ENCODE results near the gene PTDSS2. TPM values are rescaled to one million over a fixed set of nuclear protein-coding genes. Genes with fewer than 3 reads are reported as not detected.

The PTDSS2 gene
- total and polyA plus RNA-seq, 5 experiments from 2014 or later, result 9.0 to 30.2 (median 13.0) TPM

DNA sequence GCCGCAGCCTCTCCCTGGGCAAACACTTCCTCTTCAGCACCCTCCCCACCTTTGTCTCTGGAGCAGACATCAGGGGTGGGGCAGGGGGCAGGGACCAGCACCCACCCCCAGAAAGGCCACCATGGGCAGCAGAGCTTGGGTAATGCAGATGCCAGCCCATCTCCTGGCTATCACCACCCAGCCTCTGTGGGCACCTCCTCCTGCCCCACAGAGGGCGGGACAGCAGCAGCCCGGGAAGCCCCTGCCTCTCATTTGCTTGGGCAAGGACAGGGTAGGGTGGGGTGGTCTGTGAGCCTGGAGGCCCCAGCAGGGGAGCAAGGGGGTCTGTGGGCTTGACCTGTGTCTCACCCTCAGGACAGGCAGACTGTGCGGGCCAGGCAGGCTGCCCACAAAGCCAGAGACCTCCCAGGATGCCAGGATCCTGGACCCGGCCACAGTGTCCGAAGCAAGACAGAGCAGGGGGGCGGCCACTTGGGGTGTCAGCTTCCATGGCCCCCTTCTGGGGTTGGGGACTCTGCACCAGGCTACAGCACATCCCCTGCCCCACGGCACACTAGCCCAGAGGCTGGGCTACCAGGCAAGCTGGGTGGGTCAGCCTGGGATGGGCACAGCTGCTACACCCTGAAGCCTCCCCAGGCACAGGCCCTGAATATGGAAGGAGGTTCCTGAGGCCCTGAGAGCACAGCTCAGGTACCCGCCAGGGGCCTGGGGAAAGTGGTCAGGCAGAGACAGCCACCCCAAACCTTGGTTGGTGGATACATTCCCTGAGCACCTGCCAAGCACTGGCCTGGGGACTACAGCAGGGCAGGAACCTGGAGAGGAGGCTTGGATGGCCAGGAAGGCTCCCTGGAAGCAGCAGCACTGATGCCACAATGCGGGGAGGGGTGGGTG, 52.5 kb downstream of the PTDSS2 start:
- H3K27ac Mint-ChIP-seq, result peak overlapping the region in 1 of 10 donors; percentile 24
- peaks cover 0 to 28% (median 5%) of the 10 kb centered on the region in 3 donors for H3K36me3 Mint-ChIP-seq
- ATAC-seq (no peak), DNase-seq (no peak)
- no peaks in the 10 kb centered on the region for H3K27me3 Mint-ChIP-seq
- POLR2A ChIA-PET, result interaction anchor here (0.5 to 1.1 kb wide), 3 partner anchors 8 to 43 kb away, joined by 3 read pairs; no protein-coding TSS in a partner anchor
- H3K9me3 Mint-ChIP-seq, result no peaks in the 10 kb centered on the region
- peak overlapping the region in 1 of 10 donors; percentile 7 for H3K4me3 Mint-ChIP-seq
- H3K4me1 Mint-ChIP-seq, result peaks cover 9 to 35% (median 25%) of the 10 kb centered on the region in 4 donors

DNA sequence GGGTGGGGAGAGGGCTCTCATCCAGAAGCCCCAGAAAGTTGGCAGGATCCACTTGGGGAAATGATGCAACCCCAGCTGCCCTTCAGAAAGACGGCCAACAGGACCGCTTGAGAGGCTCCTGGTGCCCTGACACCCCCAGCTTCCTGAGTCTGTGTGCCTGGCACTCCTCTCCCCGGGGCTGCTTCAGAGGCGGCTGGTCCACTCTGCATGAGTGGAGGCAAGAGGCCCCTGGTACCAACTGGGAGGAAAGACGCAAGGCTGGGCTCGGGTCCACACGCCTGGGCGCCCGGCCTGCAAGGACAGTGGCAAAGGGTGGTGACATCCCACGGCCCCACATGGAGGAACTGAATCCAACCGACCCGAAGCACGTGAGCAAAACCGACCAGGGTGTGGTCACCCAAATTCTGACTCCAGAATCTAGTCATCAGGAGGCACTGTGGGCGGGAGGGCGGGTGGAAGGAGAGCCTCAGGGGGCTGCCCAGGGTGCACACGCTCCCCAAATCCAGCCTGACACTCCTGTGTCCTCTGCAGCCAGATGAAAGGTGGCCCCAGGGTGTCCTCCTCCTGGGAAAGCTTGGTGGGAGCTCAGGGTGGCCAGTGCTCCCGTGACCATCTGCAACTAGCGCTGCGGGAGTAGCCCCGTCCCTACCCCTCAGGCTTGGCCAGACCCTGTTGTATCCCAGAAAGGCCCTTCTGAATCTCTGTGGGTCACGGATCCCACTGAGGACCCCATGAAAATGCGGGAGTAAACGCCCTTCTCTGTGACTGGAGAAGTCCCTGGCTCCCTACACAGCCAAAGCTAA, 53.3 kb downstream of the PTDSS2 start:
- H3K4me3 Mint-ChIP-seq, result peak overlapping the region in 6 of 10 donors; percentile 16 to 98 (median 52)
- POLR2A ChIA-PET, result interaction anchor here (0.5 to 1.1 kb wide), 2 partner anchors 9 to 27 kb away, joined by 3 read pairs; no protein-coding TSS in a partner anchor
- no peaks in the 10 kb centered on the region for H3K9me3 Mint-ChIP-seq
- H3K36me3 Mint-ChIP-seq, result peaks cover 0 to 19% (median 0%) of the 10 kb centered on the region in 3 donors
- no peak for ATAC-seq
- H3K4me1 Mint-ChIP-seq, result peaks cover 8 to 41% (median 27%) of the 10 kb centered on the region in 4 donors
- no peaks in the 10 kb centered on the region for H3K27me3 Mint-ChIP-seq
- no peak for DNase-seq
- H3K27ac Mint-ChIP-seq, result peak overlapping the region in 2 of 10 donors; percentile 6 to 63

DNA sequence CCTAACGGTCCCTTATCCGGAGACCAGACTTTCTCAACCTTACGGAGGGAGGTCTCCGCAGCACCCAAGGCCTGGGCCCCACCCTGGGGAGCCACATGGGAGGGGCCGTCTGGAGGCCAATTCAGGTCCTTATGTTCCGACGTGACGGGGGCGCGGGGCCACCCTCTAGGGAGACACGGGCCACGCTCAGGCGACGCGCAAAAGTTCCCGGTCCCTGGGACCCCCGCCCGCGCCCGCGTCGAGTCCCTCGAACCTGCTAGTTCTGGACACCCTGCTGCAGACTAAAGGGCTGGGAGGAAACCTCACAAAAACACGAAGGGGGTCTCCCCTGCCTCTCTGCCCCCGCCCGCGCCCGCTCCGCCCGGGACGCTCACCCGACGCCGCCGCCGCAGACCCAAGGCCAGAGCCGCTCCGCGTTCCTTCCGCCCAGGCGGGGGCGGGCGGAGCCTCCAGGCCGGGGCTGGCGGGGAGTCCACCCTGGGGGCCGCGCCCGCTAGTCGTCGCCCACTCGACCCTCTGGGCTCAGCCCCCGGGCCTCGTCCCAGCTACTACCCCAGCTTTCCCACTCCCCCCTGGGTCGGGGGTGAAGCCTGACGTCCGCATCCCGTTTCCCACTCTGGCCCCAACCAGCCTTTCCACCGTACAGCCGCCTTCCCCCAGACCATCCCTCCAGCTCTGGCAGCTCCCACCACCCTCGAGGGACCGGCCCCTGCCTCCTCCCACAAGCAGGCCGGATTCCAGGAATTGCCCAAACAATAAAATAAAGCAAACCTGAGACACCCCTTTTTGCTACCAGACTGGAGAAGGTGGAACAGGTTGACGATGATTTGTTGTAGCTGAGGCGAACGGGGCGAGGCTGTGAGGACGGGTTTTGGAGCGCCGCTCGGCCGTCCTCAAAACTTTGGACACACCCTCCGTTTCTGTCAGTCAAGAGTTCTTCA, 54.2 kb downstream of the PTDSS2 start:
- Mint-ChIP-seq H3K9me3 (no peaks in the 10 kb centered on the region), H3K4me3 (peak overlapping the region; percentile 39 to 98 (median 72)), H3K27ac (peak overlapping the region in 7 of 10 donors; percentile 9 to 100 (median 70)), H3K36me3 (peaks cover 0 to 15% (median 0%) of the 10 kb centered on the region in 3 donors), H3K4me1 (peaks cover 8 to 43% (median 28%) of the 10 kb centered on the region in 4 donors), H3K27me3 (no peaks in the 10 kb centered on the region)
- POLR2A ChIA-PET, result interaction anchor here (2.6 to 4.2 kb wide), 2 partner anchors 30 to 296 kb away, joined by 21 to 42 read pairs; partner anchors contain the start of genes BET1L, HRAS, LRRC56 and RIC8A
- DNase-seq (no peak), ATAC-seq (no peak)

DNA sequence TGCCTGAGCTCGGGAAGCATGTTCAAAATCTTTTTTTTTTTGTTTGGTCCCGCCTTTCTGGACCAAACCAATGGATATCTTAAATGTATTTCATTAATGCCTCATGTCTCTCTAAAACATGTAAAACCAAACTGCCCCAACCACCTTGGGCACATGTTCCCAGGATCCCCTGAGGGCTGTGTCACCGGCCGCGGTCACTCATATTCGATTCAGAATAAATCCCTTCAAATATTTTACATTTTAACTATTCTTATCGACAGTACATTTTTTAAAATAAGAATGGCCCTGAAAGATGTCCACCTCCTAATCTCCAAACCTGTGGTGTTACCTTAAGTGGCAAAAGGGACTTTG, 54.9 kb downstream of the PTDSS2 start:
- H3K36me3 Mint-ChIP-seq, result peaks cover 0 to 17% (median 0%) of the 10 kb centered on the region in 3 donors
- peak overlapping the region in 6 of 10 donors; percentile 48 to 100 (median 80) for H3K27ac Mint-ChIP-seq
- DNase-seq (no peak), ATAC-seq (no peak)
- peaks cover 8 to 43% (median 28%) of the 10 kb centered on the region in 4 donors for H3K4me1 Mint-ChIP-seq
- H3K4me3 Mint-ChIP-seq, result peak overlapping the region; percentile 22 to 98 (median 72)
- POLR2A ChIA-PET, result interaction anchor here (2.6 to 4.2 kb wide), 2 partner anchors 30 to 297 kb away, joined by 21 to 42 read pairs; partner anchors contain the start of genes BET1L, HRAS, LRRC56 and RIC8A
- H3K27me3 Mint-ChIP-seq, result no peaks in the 10 kb centered on the region
- no peaks in the 10 kb centered on the region for H3K9me3 Mint-ChIP-seq

DNA sequence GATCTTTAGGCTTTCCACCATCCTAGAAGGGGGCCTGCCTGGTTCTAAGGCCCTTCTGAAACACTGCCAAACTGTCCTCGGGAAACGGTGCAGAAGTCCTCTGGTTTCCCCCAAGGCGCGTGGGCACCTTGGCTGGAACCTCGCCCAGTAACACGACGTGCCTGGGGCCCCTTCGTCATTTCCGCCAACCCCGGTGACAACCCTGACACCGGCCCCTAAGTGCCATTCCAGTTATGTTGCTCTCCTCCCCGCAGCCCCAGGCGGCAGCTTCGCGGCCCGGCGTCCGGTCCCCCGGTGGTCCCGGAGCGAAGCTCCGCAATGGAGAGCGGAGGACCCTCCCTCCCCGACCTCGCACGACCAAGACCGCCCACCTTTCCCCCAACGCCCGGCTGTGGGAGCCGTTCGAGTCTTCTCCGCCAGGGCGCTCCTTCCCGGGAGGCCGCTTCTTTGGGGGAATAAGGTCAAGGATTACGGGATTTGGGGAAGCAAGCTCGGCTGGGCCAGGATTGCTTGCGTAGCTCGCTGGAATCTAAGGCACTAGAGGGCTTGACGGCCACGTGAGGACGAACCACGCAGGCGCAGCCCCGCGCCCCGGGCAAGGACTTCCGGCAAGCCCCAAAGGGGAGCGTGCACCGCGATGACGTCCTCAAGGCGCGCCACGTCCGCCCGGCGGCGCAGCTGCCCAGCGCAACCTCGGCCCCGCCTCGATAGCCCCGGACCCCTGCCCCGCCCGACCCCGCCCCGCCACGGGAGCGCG, 56.3 kb downstream of the PTDSS2 start:
- Mint-ChIP-seq H3K27ac (peak overlapping the region; percentile 97 to 100 (median 100)), H3K27me3 (no peaks in the 10 kb centered on the region), H3K36me3 (peaks cover 0 to 15% (median 0%) of the 10 kb centered on the region in 3 donors), H3K9me3 (no peaks in the 10 kb centered on the region), H3K4me3 (peak overlapping the region; percentile 95 to 99 (median 98)), H3K4me1 (peaks cover 8 to 40% (median 25%) of the 10 kb centered on the region in 4 donors)
- POLR2A ChIA-PET, result interaction anchor here (0.5 to 4.2 kb wide), 30 partner anchors 11 to 805 kb away, joined by 3 to 42 read pairs (median 4); partner anchors contain the start of genes BET1L, HRAS, LRRC56 and NLRP6
- ATAC-seq (peak; percentile 75 to 76), DNase-seq (peak; percentile 92 to 98 (median 96))

DNA sequence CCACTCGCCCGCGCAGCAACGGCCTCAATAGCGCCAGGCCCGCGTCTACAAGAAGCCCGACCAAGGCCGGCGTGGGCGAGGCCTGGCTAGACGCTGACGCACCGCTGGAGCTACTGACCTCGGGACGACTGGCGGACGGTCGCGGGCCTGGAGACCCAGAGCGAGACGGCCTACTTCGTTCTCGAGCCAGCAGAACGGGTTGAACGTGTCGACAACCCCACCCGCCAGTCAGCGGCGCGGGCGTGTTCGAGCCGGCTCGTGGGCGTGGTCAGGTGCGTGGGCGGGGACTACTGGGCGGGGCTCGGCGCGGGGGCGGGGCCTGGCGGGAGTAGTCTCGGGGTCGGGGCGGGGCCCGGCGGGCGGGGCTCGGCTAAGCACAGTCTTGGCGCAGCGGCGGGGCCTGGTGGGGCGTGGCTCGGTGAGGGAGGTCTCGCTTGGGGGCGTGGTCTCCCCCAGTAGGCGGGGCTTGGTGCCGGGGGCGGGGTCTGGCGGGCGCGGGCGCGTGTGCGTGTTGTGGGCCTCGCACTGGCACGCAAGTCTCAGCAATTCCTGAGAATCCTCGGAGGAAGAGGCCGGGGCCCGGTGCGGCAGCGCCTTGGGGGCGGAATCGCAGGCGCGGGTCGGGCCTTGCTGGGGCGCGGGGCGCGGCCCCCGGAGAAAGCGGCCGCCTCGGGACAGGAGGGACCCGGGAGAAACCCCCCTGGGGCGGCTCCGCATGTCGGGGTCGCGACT, 57.1 kb downstream of the PTDSS2 start, which contains the start of gene RNH1:
TSS of gene RNH1 (minus strand) at position 248 of the 732 bp plus-strand sequence. CDS start 5,080 bp downstream, outside the sequence.
- POLR2A ChIA-PET, result interaction anchor here (0.5 to 4.2 kb wide), 27 partner anchors 11 to 804 kb away, joined by 3 to 42 read pairs (median 4); partner anchors contain the start of genes BET1L, HRAS, LRRC56 and NLRP6
- no peaks in the 10 kb centered on the region for H3K27me3 Mint-ChIP-seq
- H3K9me3 Mint-ChIP-seq, result no peaks in the 10 kb centered on the region
- DNase-seq (peak; percentile 95 to 100 (median 98)), ATAC-seq (peak; percentile 72 to 73)
- H3K4me1 Mint-ChIP-seq, result peaks cover 8 to 36% (median 25%) of the 10 kb centered on the region in 4 donors
- H3K36me3 Mint-ChIP-seq, result peaks cover 0 to 18% (median 0%) of the 10 kb centered on the region in 3 donors
- H3K4me3 Mint-ChIP-seq, result peak within 1 kb of the TSS; percentile 95 to 99 (median 98)
- H3K27ac Mint-ChIP-seq, result peak within 1 kb of the TSS; percentile 97 to 100 (median 100)

DNA sequence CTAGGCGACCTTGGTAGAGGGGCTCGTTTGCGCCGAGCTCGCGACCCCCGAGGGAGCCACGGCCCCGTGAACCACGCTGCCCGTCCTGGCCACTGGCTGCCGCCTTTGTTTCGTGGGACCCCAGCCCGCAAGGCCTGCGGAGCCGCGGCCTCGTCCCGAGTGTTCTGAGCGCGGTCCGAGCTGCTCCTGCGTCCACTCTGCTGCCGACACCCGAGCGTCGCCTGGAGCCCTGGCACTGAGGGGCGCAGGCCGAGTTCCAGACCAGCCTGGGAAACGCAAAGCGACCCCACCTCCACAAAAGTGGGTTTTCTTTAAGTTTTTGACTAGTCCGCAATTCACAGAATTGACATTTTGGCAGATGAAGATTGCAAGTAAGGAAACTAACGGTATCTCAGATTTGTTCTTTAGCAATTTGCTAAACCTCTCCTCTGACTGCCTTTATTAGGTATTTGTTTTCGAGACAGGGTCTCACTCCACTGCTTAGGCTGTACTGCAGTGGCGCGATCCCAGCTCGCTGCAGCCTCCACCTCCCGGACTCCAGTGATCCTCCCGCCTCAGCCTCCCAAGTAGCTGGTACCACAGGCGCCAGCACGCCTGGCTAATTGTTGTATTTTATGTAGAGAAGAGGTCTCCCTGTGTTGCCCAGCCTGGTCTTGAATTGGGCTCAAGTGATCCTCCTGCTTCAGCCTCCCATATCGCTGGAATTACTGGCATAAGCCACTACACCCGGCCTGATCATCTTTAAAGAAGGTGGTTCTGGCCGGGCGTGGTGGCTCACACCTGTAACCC, 57.8 kb downstream of the PTDSS2 start:
- POLR2A ChIA-PET, result interaction anchor here (0.7 to 4.2 kb wide), 4 partner anchors 27 to 209 kb away, joined by 3 to 42 read pairs (median 4); partner anchors contain the start of genes HRAS and LRRC56
- H3K27ac Mint-ChIP-seq, result peak overlapping the region in 9 of 10 donors; percentile 35 to 100 (median 79)
- H3K36me3 Mint-ChIP-seq, result peaks cover 0 to 20% (median 0%) of the 10 kb centered on the region in 3 donors
- H3K27me3 Mint-ChIP-seq, result no peaks in the 10 kb centered on the region
- DNase-seq, result no peak
- no peaks in the 10 kb centered on the region for H3K9me3 Mint-ChIP-seq
- H3K4me3 Mint-ChIP-seq, result peak overlapping the region; percentile 62 to 99 (median 88)
- H3K4me1 Mint-ChIP-seq, result peaks cover 8 to 34% (median 24%) of the 10 kb centered on the region in 4 donors
- no peak for ATAC-seq

DNA sequence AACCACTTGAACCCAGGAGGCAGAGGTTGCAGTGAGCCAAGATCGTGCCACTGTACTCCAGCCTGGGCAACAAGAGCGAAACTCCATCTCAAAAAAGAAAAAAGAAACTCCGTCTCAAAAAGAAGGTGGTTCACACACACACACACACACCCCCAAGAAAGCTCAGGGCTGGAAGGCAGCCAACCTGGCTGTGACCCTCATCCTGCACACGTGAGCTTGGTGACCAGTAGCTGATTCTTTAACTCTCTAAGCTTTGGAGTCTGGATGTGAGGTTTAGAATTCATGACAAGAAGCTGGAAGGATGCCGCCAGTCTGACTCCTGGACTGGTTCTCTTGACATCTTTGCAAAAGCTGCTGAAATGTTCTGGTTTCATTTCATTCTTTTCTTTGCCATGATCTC, 58.9 kb downstream of the PTDSS2 start:
- Mint-ChIP-seq H3K9me3 (no peaks in the 10 kb centered on the region), H3K4me1 (peaks cover 8 to 30% (median 22%) of the 10 kb centered on the region in 4 donors), H3K27ac (peak overlapping the region in 2 of 10 donors; percentile 24 to 51), H3K4me3 (peak overlapping the region in 7 of 10 donors; percentile 6 to 74 (median 33)), H3K27me3 (no peaks in the 10 kb centered on the region), H3K36me3 (peaks cover 0 to 26% (median 0%) of the 10 kb centered on the region in 3 donors)
- no peak for DNase-seq
- POLR2A ChIA-PET, result interaction anchor here (0.7 to 1.0 kb wide), 2 partner anchors 27 to 79 kb away, joined by 3 to 4 read pairs; no protein-coding TSS in a partner anchor
- no peak for ATAC-seq
